GM18870 (cell line): ENCODE results near the gene CEP126.
"Not testable (repeated sequence)": the region's sequence is repeated elsewhere in the genome, so short reads cannot be mapped to it uniquely, and the experiment has no call there.

Source experiments
- ATAC-seq: cut with Tn5 transposase; IDR thresholded peaks from one replicate; pipeline ENCODE4 v1.9.1; 2021; ENCODE audit warnings: moderate library complexity; ENCODE audit not compliant: unreplicated experiment

Gene CEP126

DNA sequence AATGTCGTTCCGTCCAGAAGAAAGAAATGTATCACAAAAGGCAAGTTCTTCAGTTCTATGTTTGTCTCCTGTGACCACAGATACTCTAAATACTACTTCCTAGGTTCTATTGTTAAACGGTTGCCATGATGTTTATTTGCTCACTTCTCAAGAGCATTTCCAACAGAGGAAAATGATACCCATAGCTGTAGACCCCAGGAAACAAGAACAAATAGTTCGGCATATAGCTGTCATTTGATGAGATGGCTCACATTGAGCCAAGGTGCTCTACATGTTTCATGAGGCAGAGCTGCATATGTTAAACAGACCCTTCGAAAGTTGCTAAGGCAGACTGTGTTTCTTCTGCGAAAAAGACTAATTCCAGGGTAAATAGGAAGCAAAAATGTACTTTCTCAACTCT lies 16.9 kb downstream of the CEP126 start:
- ATAC-seq: no peak

DNA sequence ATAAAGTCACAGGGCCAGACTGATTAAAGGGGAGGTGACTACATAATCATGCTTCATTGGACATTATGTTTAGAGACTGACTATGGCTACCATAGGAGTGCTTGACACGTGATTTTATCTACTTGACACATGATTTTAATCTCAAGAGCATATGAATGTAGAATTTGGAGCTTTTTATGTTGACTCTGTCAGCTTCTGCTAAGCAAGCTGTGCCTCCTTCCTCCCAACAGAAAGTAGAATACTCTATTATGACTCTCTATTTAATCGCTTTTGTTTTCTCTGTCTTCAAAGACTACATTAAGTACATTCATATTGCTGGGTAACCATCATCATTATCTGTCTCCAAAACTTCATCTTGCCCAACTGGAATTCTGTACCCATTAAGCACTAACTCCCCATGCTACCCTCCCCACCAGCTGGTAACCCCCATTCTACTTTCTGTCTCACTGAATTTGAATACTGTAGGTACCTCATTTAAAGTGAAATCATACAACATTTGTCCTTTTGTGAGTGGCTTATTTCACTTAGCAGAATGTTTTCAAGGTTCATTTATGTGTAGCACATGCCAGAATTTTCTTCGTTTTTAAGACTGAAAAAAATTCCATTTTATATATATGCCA lies 26.2 kb downstream of the CEP126 start:
- ATAC-seq: no peak

DNA sequence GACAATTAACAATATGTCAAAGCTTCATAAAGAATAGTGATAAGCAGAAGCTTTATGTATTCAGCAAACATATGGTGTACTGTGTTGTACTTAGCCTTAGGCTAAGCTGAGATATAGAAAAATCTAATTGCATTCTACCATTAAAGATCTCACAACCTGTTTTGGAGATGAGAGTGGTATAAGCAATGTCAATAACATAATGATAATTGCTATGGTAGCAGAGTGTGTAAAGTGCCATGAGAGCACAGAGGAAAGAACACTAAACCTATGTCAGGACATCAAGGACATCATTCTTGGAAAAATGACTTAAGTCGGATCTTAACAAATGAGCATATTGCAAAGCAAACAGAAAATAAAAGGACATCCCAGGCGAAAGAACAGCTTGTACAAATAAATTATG lies 30.1 kb downstream of the CEP126 start:
- no peak for ATAC-seq

DNA sequence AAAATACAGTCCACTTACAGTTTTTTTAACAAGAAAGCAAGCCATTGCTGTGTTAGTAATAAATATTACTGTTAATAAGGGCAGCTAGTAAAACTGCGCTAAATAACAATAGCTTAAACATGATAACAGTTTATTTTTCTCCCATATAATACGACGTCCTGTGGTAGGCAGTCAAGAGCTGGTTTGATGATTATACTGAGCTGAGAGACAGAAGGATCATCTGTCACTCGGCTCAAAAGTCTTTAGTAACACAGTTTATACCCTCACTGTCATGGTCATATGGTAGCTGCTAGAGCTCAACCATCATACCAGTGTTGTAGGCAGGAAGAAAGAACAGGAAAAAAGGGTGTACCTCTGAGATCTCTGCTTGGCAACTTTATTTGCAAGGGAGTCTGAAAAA lies 30.6 kb downstream of the CEP126 start:
- ATAC-seq: no peak

DNA sequence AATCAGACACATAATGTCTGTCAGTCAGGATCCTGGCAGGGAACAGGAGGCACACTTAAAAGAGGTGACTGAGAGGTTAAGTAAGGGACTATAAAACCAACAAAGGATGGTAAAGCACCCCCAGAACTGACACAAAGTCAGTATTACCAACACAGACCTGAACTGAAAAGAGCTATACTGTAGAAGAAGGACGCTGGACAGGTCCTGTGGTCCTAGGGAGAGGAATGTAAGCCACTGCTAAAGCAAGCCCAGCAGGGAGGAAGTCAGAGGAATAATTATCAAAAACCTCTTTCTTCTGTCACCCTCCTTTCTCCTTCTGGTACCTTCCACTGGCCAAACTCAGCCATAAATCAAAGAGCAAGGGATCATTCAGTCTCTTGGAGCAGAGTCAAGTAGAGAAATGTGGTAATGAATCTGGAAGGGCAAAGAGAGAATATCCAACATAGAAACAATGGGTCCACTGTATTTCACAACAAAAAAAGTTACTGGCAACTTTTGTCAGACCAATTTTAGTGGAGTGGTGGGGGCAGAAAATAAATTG lies 34.9 kb downstream of the CEP126 start:
- no peak for ATAC-seq

GRCh38 chr11:101955278-101955677 lies 40.5 kb downstream of the CEP126 start:
- no peak for ATAC-seq

DNA sequence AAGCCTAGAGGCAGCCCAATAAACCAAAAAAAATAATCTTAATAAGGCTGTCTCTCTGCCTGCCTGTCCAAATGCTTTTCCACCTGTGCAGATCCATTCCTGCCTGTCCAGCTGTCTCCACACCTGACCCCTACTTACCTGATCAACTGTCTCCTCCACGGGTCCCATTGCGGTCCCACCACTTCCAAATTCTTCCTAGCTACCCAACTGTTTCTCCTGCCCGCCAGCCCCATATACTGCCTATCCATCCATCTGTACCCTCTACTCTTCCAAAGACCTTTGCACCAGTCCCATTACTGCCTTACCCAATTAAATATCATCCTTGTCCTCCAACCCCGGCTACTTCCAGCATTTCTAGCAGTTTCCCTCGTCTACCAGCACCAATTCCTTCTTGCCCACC lies 40.9 kb downstream of the CEP126 start:
- ATAC-seq: no peak

- ATAC-seq: no peak
Observed at GRCh38 chr11:101960231-101960630, 45.4 kb downstream of the CEP126 start.

DNA sequence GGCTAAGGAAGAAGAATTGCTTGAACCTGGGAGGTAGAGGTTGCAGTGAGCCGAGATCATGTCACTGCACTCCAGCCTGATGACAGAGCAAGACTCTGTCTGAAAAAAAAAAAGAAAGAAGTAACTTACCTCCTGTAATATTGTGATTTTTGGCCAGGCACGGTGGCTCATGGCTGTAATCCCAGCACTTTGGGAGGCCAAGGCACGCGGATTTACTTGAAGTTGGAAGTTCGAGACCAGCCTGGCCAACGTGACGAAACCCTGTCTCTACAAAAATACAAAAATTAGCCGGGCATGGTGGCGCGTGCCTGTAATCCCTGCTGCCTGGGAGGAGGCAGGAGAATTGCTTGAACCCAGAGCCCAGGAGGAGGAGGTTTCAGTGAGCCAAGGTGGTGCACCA lies 49.4 kb downstream of the CEP126 start:
- ATAC-seq: not testable (repeated sequence)

GRCh38 chr11:101974255-101974654 lies 59.4 kb downstream of the CEP126 start:
- no peak for ATAC-seq

GRCh38 chr11:101974771-101975170 lies 60.0 kb downstream of the CEP126 start:
- ATAC-seq: no peak

DNA sequence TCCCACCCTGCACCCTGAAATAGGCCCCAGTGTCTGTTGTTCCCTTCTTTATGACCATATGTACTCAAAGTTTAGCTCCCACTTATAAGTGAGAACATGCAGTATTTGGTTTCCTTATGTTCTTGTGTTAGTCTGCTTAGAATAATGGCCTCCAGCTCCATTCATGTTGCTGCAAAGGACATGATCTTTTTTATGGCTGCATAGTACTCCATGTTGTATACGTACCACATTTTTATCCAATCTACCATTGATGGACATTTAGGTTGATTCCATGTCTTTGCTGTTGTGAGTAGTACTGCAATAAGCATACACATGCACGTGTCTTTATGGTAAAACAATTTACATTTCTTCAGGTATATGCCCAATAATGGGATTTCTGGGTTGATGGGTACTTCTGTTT lies 60.9 kb downstream of the CEP126 start:
- no peak for ATAC-seq

DNA sequence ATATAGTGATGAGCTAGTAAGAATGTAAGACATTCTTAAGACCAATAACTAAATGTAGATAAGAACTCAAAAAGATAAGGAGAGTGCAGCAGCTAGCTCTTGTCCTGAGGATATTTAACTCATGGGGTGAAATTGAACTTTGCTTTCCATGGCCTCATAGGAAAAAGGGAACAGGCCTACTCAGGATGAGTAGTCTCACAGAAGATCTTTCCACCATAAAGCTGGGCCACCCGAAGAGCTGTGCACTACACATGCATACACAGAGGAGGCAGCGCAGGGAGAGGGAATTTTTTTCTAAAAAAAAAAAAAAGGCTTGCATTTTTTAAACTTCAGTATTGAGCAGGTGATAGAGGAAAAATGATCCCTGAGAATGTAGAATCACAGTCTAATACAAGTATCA lies 72.6 kb downstream of the CEP126 start:
- ATAC-seq: no peak

GRCh38 chr11:101993172-101993571 lies 78.4 kb downstream of the CEP126 start:
- no peak for ATAC-seq

DNA sequence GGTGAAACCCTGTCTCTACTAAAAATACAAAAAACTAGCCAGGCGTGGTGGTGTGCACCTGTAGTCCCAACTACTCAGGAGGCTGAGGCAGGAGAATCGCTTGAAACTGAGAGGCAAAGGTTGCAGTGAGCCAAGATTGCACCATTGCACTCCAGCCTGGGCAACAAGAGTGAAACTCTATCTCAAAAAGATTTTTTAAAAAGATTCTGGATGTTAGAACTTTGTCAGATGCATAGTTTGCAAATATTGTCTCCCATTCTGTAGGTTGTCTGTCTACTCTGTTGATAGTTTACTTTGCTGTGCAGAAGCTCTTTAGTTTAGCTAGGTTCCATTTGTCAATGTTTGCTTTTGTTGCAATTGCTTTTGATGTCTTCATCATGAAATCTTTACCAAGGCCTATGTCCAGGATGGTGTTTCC lies 79.3 kb downstream of the CEP126 start:
- not testable (repeated sequence) for ATAC-seq

GRCh38 chr11:101996111-101996510 lies 81.3 kb downstream of the CEP126 start:
- no peak for ATAC-seq

GRCh38 chr11:102001657-102002338 lies 87.0 kb downstream of the CEP126 start:
- ATAC-seq: no peak

- no peak for ATAC-seq
Observed at GRCh38 chr11:102004220-102004619, 89.4 kb downstream of the CEP126 start.

- ATAC-seq: no peak
Observed at GRCh38 chr11:102005306-102005705, 90.5 kb downstream of the CEP126 start.

GRCh38 chr11:102006835-102007566 lies 92.2 kb downstream of the CEP126 start:
- no peak for ATAC-seq

- ATAC-seq: peak; percentile 83
Observed at GRCh38 chr11:102007567-102008437, 93.0 kb downstream of the CEP126 start.
